ENCODE results near the gene TMEM151A.

DNA sequence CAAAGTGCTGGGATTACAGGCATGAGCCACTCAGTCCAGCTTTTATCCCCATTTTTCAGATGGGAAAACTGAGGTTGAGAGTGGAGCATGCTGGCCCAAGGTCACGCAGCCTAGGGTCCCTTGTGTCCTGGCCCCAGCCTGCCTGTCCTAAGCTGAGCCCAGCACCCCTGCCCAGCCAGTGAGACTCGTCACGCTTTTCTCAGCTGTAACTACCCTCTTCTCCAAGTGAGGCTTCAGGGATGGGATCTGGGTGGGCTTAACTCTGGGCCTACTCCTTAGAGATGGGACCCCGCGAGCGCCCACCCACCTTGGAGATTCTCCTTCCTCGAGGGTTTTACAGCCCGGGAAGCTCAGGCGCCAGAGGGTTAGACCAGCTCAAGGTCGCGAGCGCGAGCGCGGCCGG lies 390 bp upstream of the TMEM151A start:
- TF ChIP-seq EP300 (IDR thresholded peaks at IDR 0.05): no peak
- TF ChIP-seq, protein P1, sequence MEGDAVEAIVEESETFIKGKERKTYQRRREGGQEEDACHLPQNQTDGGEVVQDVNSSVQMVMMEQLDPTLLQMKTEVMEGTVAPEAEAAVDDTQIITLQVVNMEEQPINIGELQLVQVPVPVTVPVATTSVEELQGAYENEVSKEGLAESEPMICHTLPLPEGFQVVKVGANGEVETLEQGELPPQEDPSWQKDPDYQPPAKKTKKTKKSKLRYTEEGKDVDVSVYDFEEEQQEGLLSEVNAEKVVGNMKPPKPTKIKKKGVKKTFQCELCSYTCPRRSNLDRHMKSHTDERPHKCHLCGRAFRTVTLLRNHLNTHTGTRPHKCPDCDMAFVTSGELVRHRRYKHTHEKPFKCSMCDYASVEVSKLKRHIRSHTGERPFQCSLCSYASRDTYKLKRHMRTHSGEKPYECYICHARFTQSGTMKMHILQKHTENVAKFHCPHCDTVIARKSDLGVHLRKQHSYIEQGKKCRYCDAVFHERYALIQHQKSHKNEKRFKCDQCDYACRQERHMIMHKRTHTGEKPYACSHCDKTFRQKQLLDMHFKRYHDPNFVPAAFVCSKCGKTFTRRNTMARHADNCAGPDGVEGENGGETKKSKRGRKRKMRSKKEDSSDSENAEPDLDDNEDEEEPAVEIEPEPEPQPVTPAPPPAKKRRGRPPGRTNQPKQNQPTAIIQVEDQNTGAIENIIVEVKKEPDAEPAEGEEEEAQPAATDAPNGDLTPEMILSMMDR (IDR thresholded peaks at IDR 0.05): no peak
